Measurements from ENCODE around the gene OR51B6. TPM values are rescaled to one million over a fixed set of nuclear protein-coding genes. Genes with fewer than 3 reads are reported as not detected.
"Not testable (repeated sequence)": the region's sequence is repeated elsewhere in the genome, so short reads cannot be mapped to it uniquely, and the experiment has no call there.

OR51B6 gene
- total RNA-seq: not detected

- no peak for DNase-seq
- Mint-ChIP-seq H3K9me3 (no peaks in the 10 kb centered on the region), H3K4me1 (ENCODE audit: low read depth) (no peaks in the 10 kb centered on the region), H3K4me3 (no peak within 1 kb of the TSS), H3K27ac (no peak within 1 kb of the TSS), H3K27me3 (peaks cover 4% of the 10 kb centered on the region), H3K36me3 (no peaks in the 10 kb centered on the region)
- ChIA-PET POLR2A (no interaction called here), CTCF (no interaction called here)
- intact Hi-C loops (cut with micrococcal nuclease): no loop called here
Measured at GRCh38 chr11:5351208-5351607, at the start of gene OR51B6. Gene OR51B6, plus strand, starts transcription at chr11:5351508. Its CDS starts 0 bp downstream, at chr11:5351508.

GRCh38 chr11:5301846-5302245, 49.5 kb upstream of the OR51B6 start, which contains the start of gene OR51B4:
Gene OR51B4, minus strand, starts transcription at chr11:5301946. Its CDS starts 0 bp downstream, at chr11:5301946.
- H3K4me3 Mint-ChIP-seq: no peak within 1 kb of the TSS
- no peak for DNase-seq
- H3K27ac Mint-ChIP-seq: no peak within 1 kb of the TSS
- H3K36me3 Mint-ChIP-seq: no peaks in the 10 kb centered on the region
- H3K27me3 Mint-ChIP-seq: no peaks in the 10 kb centered on the region
- no peaks in the 10 kb centered on the region for H3K9me3 Mint-ChIP-seq
- ChIA-PET CTCF (no interaction called here), POLR2A (no interaction called here)
- intact Hi-C loops (cut with micrococcal nuclease): no loop called here
- no peaks in the 10 kb centered on the region for H3K4me1 Mint-ChIP-seq (ENCODE audit: low read depth)

- intact Hi-C loops (cut with micrococcal nuclease): no loop called here
- Mint-ChIP-seq H3K27ac (no peak overlapping the region), H3K4me3 (no peak overlapping the region), H3K4me1 (ENCODE audit: low read depth) (no peaks in the 10 kb centered on the region), H3K36me3 (no peaks in the 10 kb centered on the region), H3K9me3 (no peaks in the 10 kb centered on the region), H3K27me3 (no peaks in the 10 kb centered on the region)
- ChIA-PET POLR2A (no interaction called here), CTCF (no interaction called here)
- no peak for DNase-seq
Measured at GRCh38 chr11:5303626-5304025, 47.7 kb upstream of the OR51B6 start.

- Mint-ChIP-seq H3K4me1 (ENCODE audit: low read depth) (no peaks in the 10 kb centered on the region), H3K27me3 (no peaks in the 10 kb centered on the region)
- CTCF ChIA-PET: no interaction called here
Measured at GRCh38 chr11:5304046-5304445, 47.3 kb upstream of the OR51B6 start.

GRCh38 chr11:5307256-5308019, 43.9 kb upstream of the OR51B6 start:
- Mint-ChIP-seq H3K4me1 (ENCODE audit: low read depth) (no peaks in the 10 kb centered on the region), H3K9me3 (no peaks in the 10 kb centered on the region), H3K27me3 (no peaks in the 10 kb centered on the region), H3K4me3 (no peak overlapping the region), H3K36me3 (no peaks in the 10 kb centered on the region), H3K27ac (no peak overlapping the region)
- ChIA-PET CTCF (no interaction called here), POLR2A (no interaction called here)
- DNase-seq: no peak
- intact Hi-C loops (cut with micrococcal nuclease): no loop called here

More at GRCh38 chr11:5304046-5304445, 47.3 kb upstream of the OR51B6 start:
- DNase-seq: no peak
- Mint-ChIP-seq H3K9me3 (no peaks in the 10 kb centered on the region), H3K36me3 (no peaks in the 10 kb centered on the region), H3K27ac (no peak overlapping the region), H3K4me3 (no peak overlapping the region)
- POLR2A ChIA-PET: no interaction called here
- intact Hi-C loops (cut with micrococcal nuclease): no loop called here

- no peak for DNase-seq
- H3K27ac Mint-ChIP-seq: no peak overlapping the region
- no peaks in the 10 kb centered on the region for H3K4me1 Mint-ChIP-seq (ENCODE audit: low read depth)
- POLR2A ChIA-PET: no interaction called here
- H3K9me3 Mint-ChIP-seq: no peaks in the 10 kb centered on the region
- H3K36me3 Mint-ChIP-seq: no peaks in the 10 kb centered on the region
- H3K4me3 Mint-ChIP-seq: no peak overlapping the region
- CTCF ChIA-PET: no interaction called here
- H3K27me3 Mint-ChIP-seq: no peaks in the 10 kb centered on the region
- intact Hi-C loops (cut with micrococcal nuclease): no loop called here
Measured at GRCh38 chr11:5310423-5310822, 40.9 kb upstream of the OR51B6 start.

- H3K4me3 Mint-ChIP-seq; POLR2A ChIA-PET; CTCF ChIA-PET; H3K27ac Mint-ChIP-seq; intact Hi-C loops (cut with micrococcal nuclease); H3K9me3 Mint-ChIP-seq; H3K4me1 Mint-ChIP-seq (ENCODE audit: low read depth); H3K36me3 Mint-ChIP-seq; H3K27me3 Mint-ChIP-seq; DNase-seq: not testable (repeated sequence)
Measured at GRCh38 chr11:5313326-5314023, 37.8 kb upstream of the OR51B6 start.

- intact Hi-C loops (cut with micrococcal nuclease): no loop called here
- H3K27ac Mint-ChIP-seq: no peak overlapping the region
- H3K36me3 Mint-ChIP-seq: no peaks in the 10 kb centered on the region
- DNase-seq: no peak
- no peaks in the 10 kb centered on the region for H3K27me3 Mint-ChIP-seq
- H3K9me3 Mint-ChIP-seq: peaks cover 3% of the 10 kb centered on the region
- H3K4me3 Mint-ChIP-seq: no peak overlapping the region
- ChIA-PET CTCF (no interaction called here), POLR2A (no interaction called here)
- H3K4me1 Mint-ChIP-seq (ENCODE audit: low read depth): no peaks in the 10 kb centered on the region
Measured at GRCh38 chr11:5317292-5317691, 34.0 kb upstream of the OR51B6 start.

GRCh38 chr11:5324197-5324596, 27.1 kb upstream of the OR51B6 start, which contains the start of gene OR51B2:
Gene OR51B2, minus strand, starts transcription at chr11:5324297. Its CDS starts 0 bp downstream, at chr11:5324297.
- intact Hi-C loops (cut with micrococcal nuclease): no loop called here
- no peak for DNase-seq
- H3K27me3 Mint-ChIP-seq: no peaks in the 10 kb centered on the region
- POLR2A ChIA-PET: no interaction called here
- H3K27ac Mint-ChIP-seq: no peak within 1 kb of the TSS
- no peaks in the 10 kb centered on the region for H3K36me3 Mint-ChIP-seq
- no peaks in the 10 kb centered on the region for H3K9me3 Mint-ChIP-seq
- H3K4me3 Mint-ChIP-seq: no peak within 1 kb of the TSS
- no peaks in the 10 kb centered on the region for H3K4me1 Mint-ChIP-seq (ENCODE audit: low read depth)
- CTCF ChIA-PET: no interaction called here

GRCh38 chr11:5335170-5335569, 16.1 kb upstream of the OR51B6 start:
- ChIA-PET POLR2A (interaction anchor here (0.6 kb wide), 1 partner anchor 501 kb away, joined by 3 read pairs; no protein-coding TSS in a partner anchor), CTCF (no interaction called here)
- H3K4me3 Mint-ChIP-seq: no peak overlapping the region
- no peaks in the 10 kb centered on the region for H3K4me1 Mint-ChIP-seq (ENCODE audit: low read depth)
- intact Hi-C loops (cut with micrococcal nuclease): no loop called here
- H3K9me3 Mint-ChIP-seq: peaks cover 2% of the 10 kb centered on the region
- H3K36me3 Mint-ChIP-seq: no peaks in the 10 kb centered on the region
- H3K27ac Mint-ChIP-seq: no peak overlapping the region
- H3K27me3 Mint-ChIP-seq: peaks cover 3% of the 10 kb centered on the region
- DNase-seq: no peak

- no peak for DNase-seq
- ChIA-PET CTCF (no interaction called here), POLR2A (no interaction called here)
- H3K27me3 Mint-ChIP-seq: peaks cover 3% of the 10 kb centered on the region
- H3K4me3 Mint-ChIP-seq: no peak overlapping the region
- H3K9me3 Mint-ChIP-seq: no peaks in the 10 kb centered on the region
- no peaks in the 10 kb centered on the region for H3K36me3 Mint-ChIP-seq
- intact Hi-C loops (cut with micrococcal nuclease): no loop called here
- no peak overlapping the region for H3K27ac Mint-ChIP-seq
- no peaks in the 10 kb centered on the region for H3K4me1 Mint-ChIP-seq (ENCODE audit: low read depth)
Measured at GRCh38 chr11:5336331-5336730, 15.0 kb upstream of the OR51B6 start.

- H3K27ac Mint-ChIP-seq; H3K36me3 Mint-ChIP-seq; H3K4me3 Mint-ChIP-seq; H3K9me3 Mint-ChIP-seq; CTCF ChIA-PET; intact Hi-C loops (cut with micrococcal nuclease); DNase-seq; POLR2A ChIA-PET; H3K27me3 Mint-ChIP-seq; H3K4me1 Mint-ChIP-seq (ENCODE audit: low read depth): not testable (repeated sequence)
Measured at GRCh38 chr11:5337253-5337652, 14.1 kb upstream of the OR51B6 start.

GRCh38 chr11:5339771-5340322, 11.5 kb upstream of the OR51B6 start:
- H3K4me1 Mint-ChIP-seq (ENCODE audit: low read depth): no peaks in the 10 kb centered on the region
- H3K27ac Mint-ChIP-seq: no peak overlapping the region
- H3K27me3 Mint-ChIP-seq: peaks cover 3% of the 10 kb centered on the region
- POLR2A ChIA-PET: no interaction called here
- H3K4me3 Mint-ChIP-seq: no peak overlapping the region
- intact Hi-C loops (cut with micrococcal nuclease): no loop called here
- CTCF ChIA-PET: no interaction called here
- H3K9me3 Mint-ChIP-seq: no peaks in the 10 kb centered on the region
- no peaks in the 10 kb centered on the region for H3K36me3 Mint-ChIP-seq
- DNase-seq: no peak
